Lung (tissue), 12 donors: Measurements from ENCODE around the gene FAM135A. TPM values are rescaled to one million over a fixed set of nuclear protein-coding genes. Genes with fewer than 3 reads are reported as not detected.

ENCODE experiments used
- ATAC-seq: fragments of 200-7000 bp; cut with Tn5 transposase; one replicate; pipeline ENCODE4 v1.9.1; 2020; ENCODE audit warnings: moderate number of reproducible peaks; ENCODE audit not compliant: insufficient read depth, low FRiP score
- DNase-seq, 3 donors: peaks; one replicate each; pipeline ENCODE4 v3.0.0-alpha.2; 2013 to 2017
- H3K27ac ChIP-seq, 2 donors: one replicate each; pipeline ENCODE4 v1.5.1; 2013; ENCODE audit warnings: mild to moderate bottlenecking in 2 of 2, moderate library complexity in 2 of 2, control low read depth in 1 of 2, inconsistent platforms in 1 of 2, low read depth in 1 of 2, low read length in 1 of 2
- H3K27me3 ChIP-seq, 3 donors: one replicate each; pipeline ENCODE4 v1.5.1; 2013; ENCODE audit warnings: low read length in 2 of 3; ENCODE audit not compliant: control insufficient read depth in 3 of 3, insufficient read depth in 3 of 3
- H3K36me3 ChIP-seq, 4 donors: one replicate each; pipeline ENCODE4 v1.5.1; 2013; ENCODE audit warnings: low read length in 4 of 4, mild to moderate bottlenecking in 1 of 4, moderate library complexity in 1 of 4; ENCODE audit not compliant: control insufficient read depth in 4 of 4, insufficient read depth in 4 of 4
- H3K4me1 ChIP-seq, 5 donors: one replicate each; pipeline ENCODE4 v1.5.1; 2013; ENCODE audit warnings: low read length in 5 of 5, mild to moderate bottlenecking in 2 of 5, moderate library complexity in 1 of 5; ENCODE audit not compliant: control insufficient read depth in 5 of 5, insufficient read depth in 5 of 5
- H3K4me3 ChIP-seq: one replicate; pipeline ENCODE4 v1.5.1; 2013; ENCODE audit warnings: mild to moderate bottlenecking, control low read depth, moderate library complexity
- H3K9ac ChIP-seq, 2 donors: one replicate each; pipeline ENCODE4 v1.5.1; 2013; ENCODE audit warnings: low read length in 2 of 2, control low read depth in 1 of 2; ENCODE audit not compliant: insufficient read depth in 1 of 2
- H3K9me3 ChIP-seq, 4 donors: one replicate each; pipeline ENCODE4 v1.5.1; 2013; ENCODE audit warnings: low read length in 3 of 4, mild to moderate bottlenecking in 1 of 4, moderate library complexity in 1 of 4; ENCODE audit not compliant: control insufficient read depth in 4 of 4, insufficient read depth in 3 of 4
- WGBS, 2 donors: extraction: QIAGEN DNeasy Blood & Tissue Kit; methylation state at CpG; one replicate each; pipeline ENCODE4 v1.1.7; 2013; 5-methylcytosine and 5-hydroxymethylcytosine counted together
- polyA plus RNA-seq, 2 donors: library from polyadenylated mRNA; stranded (reverse); fragments of 200-250 nt; gene quantifications; one replicate each; pipeline ENCODE4 v1.2.1, GENCODE V29; 2013
- total RNA-seq, 2 donors: library from RNA; depleted of rRNA in 1 of 2; stranded (reverse); fragments of >200 nt in 1 of 2; gene quantifications; one replicate each; pipeline ENCODE4 v1.2.1, GENCODE V29; 2014 to 2021
- TF ChIP-seq, protein P1 (sequence below): IDR thresholded peaks from 2 replicates; pipeline ENCODE4 v1.5.1; 2012; ENCODE audit warnings: mild to moderate bottlenecking; ENCODE audit errors: control extremely low read depth, extremely low read depth
- donor health status: control.
- donor health status: control.
- donor health status: Bipolar disorder and iron deficiency.
- donor health status: healthy.
- donor health status: DM: yes; HTN: yes; CAD: no.

FAM135A gene
- total and polyA plus RNA-seq, 4 donors: 8.2 to 62.1 (median 19.5) TPM

GRCh38 chr6:70506321-70506720 is 93.0 kb downstream of the FAM135A start:
- TF ChIP-seq, protein P1, sequence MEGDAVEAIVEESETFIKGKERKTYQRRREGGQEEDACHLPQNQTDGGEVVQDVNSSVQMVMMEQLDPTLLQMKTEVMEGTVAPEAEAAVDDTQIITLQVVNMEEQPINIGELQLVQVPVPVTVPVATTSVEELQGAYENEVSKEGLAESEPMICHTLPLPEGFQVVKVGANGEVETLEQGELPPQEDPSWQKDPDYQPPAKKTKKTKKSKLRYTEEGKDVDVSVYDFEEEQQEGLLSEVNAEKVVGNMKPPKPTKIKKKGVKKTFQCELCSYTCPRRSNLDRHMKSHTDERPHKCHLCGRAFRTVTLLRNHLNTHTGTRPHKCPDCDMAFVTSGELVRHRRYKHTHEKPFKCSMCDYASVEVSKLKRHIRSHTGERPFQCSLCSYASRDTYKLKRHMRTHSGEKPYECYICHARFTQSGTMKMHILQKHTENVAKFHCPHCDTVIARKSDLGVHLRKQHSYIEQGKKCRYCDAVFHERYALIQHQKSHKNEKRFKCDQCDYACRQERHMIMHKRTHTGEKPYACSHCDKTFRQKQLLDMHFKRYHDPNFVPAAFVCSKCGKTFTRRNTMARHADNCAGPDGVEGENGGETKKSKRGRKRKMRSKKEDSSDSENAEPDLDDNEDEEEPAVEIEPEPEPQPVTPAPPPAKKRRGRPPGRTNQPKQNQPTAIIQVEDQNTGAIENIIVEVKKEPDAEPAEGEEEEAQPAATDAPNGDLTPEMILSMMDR: no peak
- 93 to 97% methylated on average over 2 of the region's 2 CpGs for WGBS, 2 donors
- ATAC-seq (no peak), DNase-seq (no peak)
- no peak overlapping the region for H3K9ac ChIP-seq
- no peaks in the 10 kb centered on the region for H3K27me3 ChIP-seq
- H3K4me3 ChIP-seq: no peak overlapping the region
- H3K4me1 ChIP-seq: no peaks in the 10 kb centered on the region
- H3K36me3 ChIP-seq: peaks cover 4 to 19% (median 11%) of the 10 kb centered on the region in 4 donors
- H3K27ac ChIP-seq: no peak overlapping the region
- H3K9me3 ChIP-seq: peaks cover 2 to 8% (median 4%) of the 10 kb centered on the region in 4 donors

GRCh38 chr6:70507161-70507560 is 93.9 kb downstream of the FAM135A start:
- TF ChIP-seq, protein P1: no peak
- ATAC-seq (no peak), DNase-seq (no peak)
- peaks cover 2 to 19% (median 11%) of the 10 kb centered on the region in 4 donors for H3K36me3 ChIP-seq
- peaks cover 2 to 8% (median 4%) of the 10 kb centered on the region in 4 donors for H3K9me3 ChIP-seq
- 83 to 88% methylated on average over 1 of the region's 1 CpG for WGBS, 2 donors
- no peak overlapping the region for H3K27ac ChIP-seq
- no peak overlapping the region for H3K4me3 ChIP-seq
- H3K4me1 ChIP-seq: no peaks in the 10 kb centered on the region
- H3K27me3 ChIP-seq: no peaks in the 10 kb centered on the region
- no peak overlapping the region for H3K9ac ChIP-seq

DNA sequence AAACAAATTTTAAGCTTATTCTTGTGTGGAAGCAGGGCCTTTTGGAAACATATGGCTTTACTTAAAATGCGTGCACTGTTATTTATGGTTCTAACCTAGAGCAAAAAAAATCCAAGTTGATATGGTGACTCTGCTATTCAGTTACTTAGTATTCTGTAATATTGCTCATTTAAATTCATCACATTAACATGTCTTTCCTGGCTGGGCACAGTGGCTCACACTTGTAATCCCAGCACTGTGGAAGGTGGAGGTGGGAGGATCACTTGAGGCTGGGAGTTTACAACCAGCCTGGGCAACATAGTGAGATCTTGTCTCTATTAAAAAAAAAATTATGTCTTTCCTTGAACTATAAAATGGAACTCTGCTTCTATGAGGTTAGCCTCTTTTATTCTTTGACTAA is 95.6 kb downstream of the FAM135A start:
- Histone ChIP-seq H3K36me3 (peaks cover 1 to 7% (median 3%) of the 10 kb centered on the region in 4 donors), H3K9ac (no peak overlapping the region), H3K4me3 (no peak overlapping the region), H3K27me3 (no peaks in the 10 kb centered on the region), H3K9me3 (peaks cover 1 to 4% (median 2%) of the 10 kb centered on the region in 4 donors), H3K27ac (no peak overlapping the region), H3K4me1 (no peaks in the 10 kb centered on the region)
- TF ChIP-seq, protein P1: no peak
- ATAC-seq (no peak), DNase-seq (no peak)
- 95 to 100% methylated on average over 1 of the region's 1 CpG for WGBS, 2 donors

DNA sequence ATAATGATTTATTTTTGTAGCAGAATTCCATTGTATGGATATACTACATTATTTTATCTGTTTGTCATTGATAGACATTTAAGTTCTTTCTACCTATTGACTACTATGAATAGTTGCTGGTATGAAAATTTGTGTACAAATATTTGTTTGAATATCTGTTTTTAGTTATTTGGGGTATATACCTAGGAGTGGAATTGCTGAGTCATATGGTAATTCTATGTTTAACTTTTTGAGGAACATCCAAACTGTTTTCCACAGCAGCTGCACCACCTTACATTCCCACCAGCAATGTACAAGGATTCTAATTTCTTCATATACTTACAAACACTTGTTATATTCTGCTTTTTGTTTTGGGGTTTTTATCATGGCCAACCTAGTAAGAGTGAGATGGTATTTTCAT is 97.3 kb downstream of the FAM135A start:
- DNase-seq (no peak), ATAC-seq (no peak)
- Histone ChIP-seq H3K27me3 (no peaks in the 10 kb centered on the region), H3K27ac (no peak overlapping the region), H3K9me3 (no peaks in the 10 kb centered on the region), H3K9ac (no peak overlapping the region), H3K4me1 (no peaks in the 10 kb centered on the region), H3K4me3 (no peak overlapping the region), H3K36me3 (peaks cover 0 to 5% (median 1%) of the 10 kb centered on the region in 4 donors)
- TF ChIP-seq, protein P1: no peak
